Endometrial microvascular endothelial cells (primary cell): Measurements from ENCODE around the gene JUP. TPM values are rescaled to one million over a fixed set of nuclear protein-coding genes. Genes with fewer than 3 reads are reported as not detected.
"Not testable (repeated sequence)": the region's sequence is repeated elsewhere in the genome, so short reads cannot be mapped to it uniquely, and the experiment has no call there.

Experiments
- in situ Hi-C: cut with HindIII; loops from 2 replicates; pipeline ENCODE4 v1.10.0; 2017; ENCODE audit warnings: low sequenced_read_pairs, low pct_unique_long_range_greater_than_20kb; ENCODE audit errors: inconsistent ontology term
- total RNA-seq: library from RNA; depleted of rRNA; stranded (reverse); fragments of >200 nt; gene quantifications from one replicate; pipeline ENCODE4 v1.2.3, GENCODE V29; 2015; ENCODE audit errors: inconsistent ontology term

Gene JUP
- total RNA-seq, 1 donor from 2014 or later: 161 TPM

- in situ Hi-C loops: no loop called here
Observed at GRCh38 chr17:41785091-41785858, 1.2 kb downstream of the JUP start.

DNA sequence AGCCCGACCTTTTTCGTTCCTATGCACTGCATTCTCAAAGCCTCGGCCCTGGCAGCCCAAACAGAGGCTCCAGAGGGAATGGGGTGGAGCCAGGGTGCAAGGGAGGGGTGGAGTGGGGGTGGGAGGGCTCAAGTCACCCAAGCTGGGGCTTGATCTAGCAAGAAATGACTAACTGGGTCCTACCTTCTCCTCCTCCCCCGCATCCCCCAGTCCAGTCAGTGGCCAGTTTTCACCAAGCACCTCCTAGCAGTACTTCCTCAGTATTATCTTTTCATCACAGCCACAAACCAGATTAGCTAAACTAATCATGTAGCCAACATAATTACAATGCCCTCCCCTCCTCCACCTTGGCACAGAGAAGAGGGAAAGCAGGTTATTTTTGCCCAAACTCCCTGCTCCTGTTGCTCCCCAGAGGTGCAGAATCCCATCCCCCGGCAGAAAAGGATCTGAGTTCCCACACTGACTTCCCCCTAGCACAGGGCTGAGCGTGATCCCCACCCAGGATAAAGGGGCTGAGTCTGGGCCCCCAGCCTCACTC, 2.2 kb downstream of the JUP start:
- in situ Hi-C loops: no loop called here

GRCh38 chr17:41782142-41782541, 4.4 kb downstream of the JUP start:
- in situ Hi-C loops: no loop called here

DNA sequence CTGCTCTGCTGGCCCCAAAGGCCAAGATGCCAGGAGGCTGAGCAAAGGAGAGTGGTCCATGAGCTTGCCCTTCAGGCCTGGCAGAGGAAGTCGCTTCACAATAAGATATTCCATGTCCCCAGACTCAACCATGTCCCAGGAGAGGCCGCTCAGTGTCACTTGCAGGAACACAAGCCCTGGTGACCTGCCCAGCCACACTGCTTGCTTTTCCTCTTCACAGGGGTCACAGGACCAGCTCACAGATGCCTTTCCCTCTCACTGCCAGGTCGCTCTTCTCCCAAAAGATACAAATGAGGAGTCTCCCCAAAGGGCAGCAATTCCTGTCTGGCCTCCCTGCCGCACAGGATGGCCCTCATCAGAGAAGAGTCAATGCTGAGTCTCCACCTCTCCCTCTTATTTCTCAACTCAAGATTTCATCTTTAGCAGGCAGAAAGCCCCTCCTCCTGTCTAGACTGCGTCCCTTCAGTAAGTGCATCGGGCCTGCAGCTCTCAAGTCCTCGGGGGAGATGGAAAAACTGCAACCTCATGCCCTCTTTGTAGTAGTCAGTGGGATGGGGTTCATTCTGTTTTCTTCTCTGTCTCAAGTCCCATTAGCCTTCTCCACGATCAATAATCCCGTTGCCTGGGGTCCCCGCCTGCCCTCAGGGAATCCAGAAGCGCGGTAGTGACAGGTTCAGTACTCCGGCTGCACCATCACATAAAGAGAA, 5.0 kb downstream of the JUP start:
- in situ Hi-C loops: no loop called here

- in situ Hi-C loops: no loop called here
Observed at GRCh38 chr17:41779954-41780353, 6.6 kb downstream of the JUP start.

DNA sequence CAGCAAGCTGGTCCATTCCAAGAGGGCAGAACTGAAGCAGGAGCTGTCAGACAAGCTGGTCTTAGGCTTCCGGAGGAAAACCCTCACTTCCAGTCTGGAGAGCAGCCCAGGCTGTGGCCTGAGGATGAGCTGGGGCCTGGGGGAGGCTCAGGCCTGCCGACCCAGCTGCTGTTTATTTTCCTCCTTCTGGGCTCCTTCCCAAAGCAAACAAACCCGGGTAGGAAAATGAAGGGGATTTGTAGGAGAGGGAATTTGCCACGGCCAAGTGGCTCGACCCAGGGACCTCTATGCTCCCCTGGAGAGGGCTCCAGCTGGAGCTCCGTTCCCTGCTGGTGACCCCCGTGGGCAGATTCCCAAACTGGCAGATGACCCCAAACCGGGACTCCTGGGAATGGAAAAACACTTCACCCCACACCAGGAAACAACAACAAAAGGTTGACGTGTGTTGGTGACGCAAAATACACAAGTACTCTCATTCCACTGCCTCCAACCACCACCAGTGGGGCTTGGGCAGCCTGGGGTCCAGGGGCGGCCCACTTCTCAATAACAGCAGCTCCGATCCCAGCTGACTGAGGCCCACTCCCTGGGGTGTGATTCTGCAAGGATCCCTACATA, 8.8 kb downstream of the JUP start:
- in situ Hi-C loops: no loop called here

DNA sequence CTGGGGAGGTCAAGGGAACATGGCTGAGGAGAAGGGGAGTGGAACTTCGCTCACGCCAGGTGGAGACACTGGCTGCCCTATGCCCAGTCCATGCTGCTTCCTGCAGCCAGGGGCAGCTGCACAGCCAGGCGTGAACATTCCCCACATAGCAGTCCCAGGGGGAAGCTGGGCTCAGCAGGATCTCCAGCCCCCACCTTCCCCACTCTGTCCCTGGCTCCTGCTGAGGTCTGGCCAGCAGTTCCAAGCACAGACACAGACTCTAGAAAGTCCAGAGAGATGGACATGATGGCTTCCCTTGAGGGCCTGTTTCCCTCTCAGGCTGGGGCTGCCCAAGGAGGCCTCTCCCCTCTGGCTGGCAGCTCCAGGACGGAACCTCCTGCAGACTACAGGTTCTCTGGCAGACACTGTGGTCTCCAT, 9.3 kb downstream of the JUP start:
- in situ Hi-C loops: no loop called here

GRCh38 chr17:41776262-41776900, 10.1 kb downstream of the JUP start:
- in situ Hi-C loops: not testable (repeated sequence)

DNA sequence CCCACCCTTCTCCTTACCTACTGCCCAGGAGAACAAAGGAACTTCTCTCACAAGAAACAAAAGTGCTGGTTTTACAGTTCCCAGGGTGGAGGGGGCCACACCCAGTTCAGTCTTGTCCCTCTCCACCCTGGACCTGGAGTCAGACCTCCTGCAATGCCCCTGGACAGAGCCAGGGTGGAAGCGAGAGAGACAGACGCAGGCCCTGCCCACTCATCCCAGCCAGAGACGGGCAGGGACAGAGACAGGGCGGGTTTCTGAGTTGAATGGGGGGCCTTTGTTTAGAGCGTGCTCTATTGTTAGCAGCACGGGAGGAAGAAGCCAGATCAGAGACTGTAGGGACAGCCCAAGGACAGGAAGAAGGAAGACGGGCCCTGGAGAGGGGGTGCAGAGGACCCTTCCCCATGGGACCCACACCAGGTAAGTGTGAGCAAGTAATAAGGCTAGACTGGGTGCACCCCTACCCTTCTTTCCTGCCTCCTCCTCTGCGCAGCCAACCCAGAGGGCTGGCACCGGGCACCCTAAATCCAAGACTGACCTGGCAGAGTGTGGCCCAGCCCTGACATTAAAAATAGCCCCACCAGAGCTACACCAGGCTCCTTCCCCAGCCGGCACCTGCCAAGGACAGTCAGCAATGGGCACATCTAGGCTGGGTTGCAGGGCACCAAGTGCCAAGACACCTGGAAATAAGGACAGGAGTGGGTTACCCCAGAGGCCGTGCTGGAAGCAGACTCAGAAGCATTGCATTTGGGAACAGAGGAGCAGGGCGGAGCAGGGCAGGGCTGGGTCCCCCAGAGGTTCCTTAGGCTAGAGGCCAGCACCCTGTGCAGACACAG, 10.9 kb downstream of the JUP start:
- in situ Hi-C loops: no loop called here

GRCh38 chr17:41773731-41774193, 12.7 kb downstream of the JUP start:
- in situ Hi-C loops: no loop called here

DNA sequence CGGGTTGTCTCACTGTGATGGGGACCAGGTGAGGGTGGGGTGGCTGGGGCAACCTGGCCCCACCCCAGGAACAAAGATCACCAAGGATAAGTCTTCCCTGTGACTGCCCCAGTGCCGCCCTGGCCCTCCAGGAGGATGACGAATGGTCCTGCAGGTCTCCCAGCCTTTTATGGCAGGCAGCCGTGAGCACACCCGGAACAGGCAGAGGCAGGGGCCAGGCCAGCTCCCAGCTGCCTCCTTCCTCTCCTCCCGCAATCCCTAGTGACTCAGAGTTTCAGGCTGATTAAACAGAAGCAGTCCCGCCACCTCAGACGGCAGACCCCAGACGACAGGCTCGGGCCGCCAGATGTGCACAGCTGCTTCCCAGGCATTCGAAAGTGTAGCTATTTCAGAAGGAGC, 13.3 kb downstream of the JUP start:
- in situ Hi-C loops: no loop called here

DNA sequence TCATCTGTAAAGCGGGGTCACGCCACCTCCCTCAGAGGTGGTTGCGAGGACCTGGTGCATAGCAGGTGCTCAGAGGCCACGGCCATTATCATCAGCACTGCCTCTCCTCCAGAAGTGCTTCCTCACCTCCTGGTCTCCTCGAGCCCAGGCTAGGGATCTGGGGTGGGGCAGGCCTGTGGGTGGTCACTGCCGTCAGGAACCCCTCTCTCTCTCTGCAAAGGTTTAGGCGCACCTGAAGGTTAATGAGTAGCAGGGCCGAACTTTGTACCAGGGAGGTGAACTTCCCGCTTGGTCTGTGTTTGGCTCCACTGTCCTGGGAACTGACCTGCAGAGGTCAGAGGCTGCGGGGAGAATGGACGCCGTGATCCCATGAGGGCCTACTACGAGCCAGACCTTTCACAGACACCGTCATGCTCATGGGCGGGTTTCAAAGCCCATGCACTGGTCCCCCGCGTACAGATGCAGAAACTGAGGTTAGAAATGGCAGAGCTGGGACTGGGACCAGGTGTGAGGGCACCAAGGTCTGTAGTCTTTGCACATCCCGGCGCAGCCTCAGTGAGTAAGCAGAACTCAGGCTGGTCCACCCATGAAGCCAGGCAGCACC, 13.8 kb downstream of the JUP start:
- in situ Hi-C loops: no loop called here

GRCh38 chr17:41772218-41772585, 14.3 kb downstream of the JUP start:
- in situ Hi-C loops: no loop called here

DNA sequence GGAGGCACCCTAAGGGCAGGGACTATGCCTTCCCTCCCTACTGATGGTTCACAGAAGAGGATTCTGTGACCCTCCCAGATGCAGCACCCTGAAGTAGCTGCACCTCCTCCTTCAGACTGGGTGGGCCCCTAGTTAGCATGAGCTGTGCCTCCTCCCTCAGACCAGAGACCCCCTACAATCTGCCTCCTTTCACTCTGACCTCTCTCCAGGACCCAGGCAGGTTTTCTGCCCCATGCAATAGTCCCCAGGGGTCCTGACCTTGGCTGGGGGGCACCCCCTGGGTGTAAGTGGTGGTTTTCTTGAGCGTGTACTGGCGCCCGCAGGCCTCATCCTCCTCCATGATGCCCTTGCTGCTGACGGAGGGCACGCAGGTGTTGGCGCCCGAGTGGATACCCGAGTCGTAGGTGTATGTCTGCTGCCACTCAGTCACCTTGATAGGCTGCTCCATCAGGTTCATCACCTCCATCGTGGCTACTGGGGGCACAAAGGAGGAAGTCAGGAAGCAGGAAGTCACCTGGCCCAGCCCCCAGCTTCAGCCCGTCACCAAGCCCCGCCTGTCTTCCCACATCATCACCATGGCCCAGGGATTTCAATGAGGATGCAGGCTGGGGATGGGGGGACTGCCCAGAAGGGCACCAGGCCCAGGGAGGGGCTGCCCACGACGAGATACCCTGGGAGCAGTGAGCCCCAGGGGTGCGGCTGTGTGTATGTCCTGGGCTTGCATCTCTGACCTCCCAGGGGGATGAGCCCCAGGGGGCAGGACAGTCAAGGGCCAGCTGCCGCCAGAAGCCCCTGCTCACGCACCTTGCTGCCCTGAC, 14.9 kb downstream of the JUP start:
- in situ Hi-C loops: no loop called here

GRCh38 chr17:41769985-41770384, 16.5 kb downstream of the JUP start:
- in situ Hi-C loops: no loop called here

DNA sequence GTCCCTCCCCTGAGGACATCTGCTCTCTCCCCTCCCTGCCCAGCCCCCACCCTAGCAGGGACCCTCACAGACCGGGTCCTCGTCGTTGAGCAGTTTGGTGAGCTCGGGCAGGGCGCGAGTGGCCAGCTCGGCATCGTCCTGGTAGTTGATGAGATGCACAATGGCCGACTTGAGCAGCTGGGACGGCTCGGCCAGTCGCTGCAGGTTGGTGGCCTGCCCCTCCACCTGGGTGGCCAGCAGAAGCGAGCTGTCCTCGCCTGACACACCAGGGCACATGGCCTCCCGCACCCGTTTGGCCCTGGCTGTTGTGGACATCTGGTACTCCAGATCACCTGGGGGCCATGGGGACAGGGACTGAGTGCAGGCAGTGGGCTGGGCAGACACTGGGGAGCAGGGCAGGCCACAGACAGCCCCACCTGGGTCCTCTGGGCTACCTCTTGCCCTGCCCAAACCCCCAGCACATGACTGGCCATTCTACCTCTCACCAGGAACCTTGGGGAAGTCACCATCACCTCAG, 17.1 kb downstream of the JUP start:
- in situ Hi-C loops: no loop called here

GRCh38 chr17:41768682-41769288, 17.7 kb downstream of the JUP start:
- in situ Hi-C loops: no loop called here
